ENCODE data around the gene FKBP1B. TPM values are rescaled to one million over a fixed set of nuclear protein-coding genes. Genes with fewer than 3 reads are reported as not detected.

FKBP1B gene
- polyA plus RNA-seq, 3 donors: 5.2 to 10.1 (median 7.2) TPM

DNA sequence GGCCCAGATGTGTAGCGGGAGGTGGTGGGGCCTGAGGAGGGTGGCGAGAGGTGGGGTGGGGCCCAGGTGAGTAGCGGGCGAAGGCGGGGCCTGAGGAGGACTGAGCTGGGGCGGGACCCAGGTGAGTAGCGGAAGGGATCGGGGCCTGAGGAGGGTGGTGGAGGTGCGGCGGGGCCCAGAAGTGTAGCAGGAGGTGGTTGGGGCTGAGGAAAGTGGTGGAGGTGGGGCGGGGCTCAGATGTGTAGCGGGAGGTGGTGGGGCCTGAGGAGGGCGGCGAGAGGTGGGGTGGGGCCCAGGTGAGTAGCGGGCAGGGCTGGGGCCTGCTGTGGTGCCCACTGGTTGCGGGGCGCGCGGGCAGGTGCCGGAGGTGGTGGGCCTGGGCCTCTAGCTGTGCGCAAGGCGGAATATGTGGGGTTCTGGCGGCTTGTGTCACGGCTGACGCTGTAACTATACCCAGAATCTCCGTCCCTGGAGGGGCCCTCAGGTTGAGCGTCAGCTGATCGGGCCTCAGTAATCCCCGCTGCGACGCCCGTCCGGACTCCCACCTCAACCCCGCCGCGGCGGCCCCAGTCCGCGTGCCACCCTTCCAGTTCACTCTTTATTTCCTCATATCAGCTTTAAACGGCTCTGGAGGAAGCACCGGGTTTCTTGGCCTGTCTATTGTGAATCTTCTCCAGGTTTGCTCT is 27.5 kb downstream of the FKBP1B start:
- Histone ChIP-seq H3K4me1 (ENCODE audit: control insufficient read depth in 1 of 2, insufficient read depth in 2 of 2, low read length in 2 of 2) (peaks cover 32 to 48% of the 10 kb centered on the region in 2 donors), H3K79me2 (ENCODE audit: insufficient read depth, low read length) (peaks cover 75% of the 10 kb centered on the region), H3K27ac (ENCODE audit: low read depth in 1 of 2, low read length in 2 of 2) (peak overlapping the region; percentile 67 to 89), H2AFZ (ENCODE audit: insufficient read depth, low read depth, low read length, poor library complexity, severe bottlenecking) (peak overlapping the region; percentile 91), H3K9ac (ENCODE audit: insufficient read depth, low read length, poor library complexity, severe bottlenecking) (peak overlapping the region; percentile 84), H4K20me1 (ENCODE audit: insufficient read depth, low read length) (peaks cover 3% of the 10 kb centered on the region), H3K4me2 (replicated peaks; ENCODE audit: extremely low read depth, low read length, poor library complexity, severe bottlenecking) (peak overlapping the region; percentile 95), H3K4me3 (replicated peaks in 1 of 3; ENCODE audit: low read depth in 2 of 3, low read length in 3 of 3) (peak overlapping the region; percentile 56 to 94 (median 86)), H3K9me3 (replicated peaks in 1 of 2; ENCODE audit: control insufficient read depth in 1 of 2, insufficient read depth in 1 of 2, low read length in 2 of 2) (no peaks in the 10 kb centered on the region), H3K36me3 (replicated peaks in 1 of 2; ENCODE audit: control insufficient read depth in 1 of 2, insufficient read depth in 2 of 2, low read length in 2 of 2) (peaks cover 16 to 41% of the 10 kb centered on the region in 2 donors), H3K27me3 (ENCODE audit: control insufficient read depth in 2 of 2, insufficient read depth in 2 of 2, low read length in 2 of 2) (no peaks in the 10 kb centered on the region)
- H3K36me3 Mint-ChIP-seq: peaks cover 20 to 31% of the 10 kb centered on the region in 2 donors
- peaks cover 0 to 3% (median 0%) of the 10 kb centered on the region in 7 donors for H3K9me3 Mint-ChIP-seq
- peaks cover 35% of the 10 kb centered on the region for H3K4me1 Mint-ChIP-seq
- no peaks in the 10 kb centered on the region for H3K27me3 Mint-ChIP-seq (ENCODE audit: low read depth in 3 of 3)
- peak overlapping the region; percentile 94 to 99 (median 98) for H3K27ac Mint-ChIP-seq
- H3K4me3 Mint-ChIP-seq: peak overlapping the region; percentile 95 to 100
- peak; percentile 27 to 43 (median 38) for DNase-seq
- TF ChIP-seq, protein P1, sequence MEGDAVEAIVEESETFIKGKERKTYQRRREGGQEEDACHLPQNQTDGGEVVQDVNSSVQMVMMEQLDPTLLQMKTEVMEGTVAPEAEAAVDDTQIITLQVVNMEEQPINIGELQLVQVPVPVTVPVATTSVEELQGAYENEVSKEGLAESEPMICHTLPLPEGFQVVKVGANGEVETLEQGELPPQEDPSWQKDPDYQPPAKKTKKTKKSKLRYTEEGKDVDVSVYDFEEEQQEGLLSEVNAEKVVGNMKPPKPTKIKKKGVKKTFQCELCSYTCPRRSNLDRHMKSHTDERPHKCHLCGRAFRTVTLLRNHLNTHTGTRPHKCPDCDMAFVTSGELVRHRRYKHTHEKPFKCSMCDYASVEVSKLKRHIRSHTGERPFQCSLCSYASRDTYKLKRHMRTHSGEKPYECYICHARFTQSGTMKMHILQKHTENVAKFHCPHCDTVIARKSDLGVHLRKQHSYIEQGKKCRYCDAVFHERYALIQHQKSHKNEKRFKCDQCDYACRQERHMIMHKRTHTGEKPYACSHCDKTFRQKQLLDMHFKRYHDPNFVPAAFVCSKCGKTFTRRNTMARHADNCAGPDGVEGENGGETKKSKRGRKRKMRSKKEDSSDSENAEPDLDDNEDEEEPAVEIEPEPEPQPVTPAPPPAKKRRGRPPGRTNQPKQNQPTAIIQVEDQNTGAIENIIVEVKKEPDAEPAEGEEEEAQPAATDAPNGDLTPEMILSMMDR (IDR thresholded peaks at IDR 0.05): no peak
- WGBS (ENCODE audit: insufficient coverage): under 1% methylated on average over 38 of the region's 41 CpGs
- intact Hi-C loops (cut with micrococcal nuclease): no loop called here

DNA sequence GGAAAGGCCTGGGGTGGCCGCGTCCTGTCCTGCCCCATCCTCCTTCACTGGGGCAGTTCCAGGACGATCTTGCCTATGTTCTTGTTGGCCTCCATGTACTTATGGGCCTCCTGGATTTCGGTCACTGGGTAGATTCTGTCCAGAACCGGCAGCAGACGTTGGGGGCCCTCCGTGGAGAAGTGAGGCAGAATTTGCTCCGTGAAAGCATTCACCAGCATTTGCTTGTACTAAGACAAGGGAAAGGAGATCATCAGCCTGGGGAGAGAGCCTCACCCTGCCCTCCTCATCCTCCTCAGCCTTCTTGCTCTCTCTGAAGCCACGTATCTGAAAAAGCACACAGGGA is 28.0 kb downstream of the FKBP1B start:
- TF ChIP-seq, protein P1 (IDR thresholded peaks at IDR 0.05): no peak
- H3K79me2 ChIP-seq (ENCODE audit: insufficient read depth, low read length): peaks cover 76% of the 10 kb centered on the region
- H3K9me3 ChIP-seq (replicated peaks in 1 of 2; ENCODE audit: control insufficient read depth in 1 of 2, insufficient read depth in 1 of 2, low read length in 2 of 2): no peaks in the 10 kb centered on the region
- Mint-ChIP-seq H3K4me3 (peak overlapping the region; percentile 95 to 100), H3K36me3 (peaks cover 20 to 31% of the 10 kb centered on the region in 2 donors), H3K27me3 (ENCODE audit: low read depth in 3 of 3) (no peaks in the 10 kb centered on the region), H3K4me1 (peaks cover 40% of the 10 kb centered on the region), H3K9me3 (peaks cover 0 to 3% (median 0%) of the 10 kb centered on the region in 7 donors), H3K27ac (peak overlapping the region; percentile 94 to 99 (median 98))
- no peak for DNase-seq
- peaks cover 38 to 53% of the 10 kb centered on the region in 2 donors for H3K4me1 ChIP-seq (ENCODE audit: control insufficient read depth in 1 of 2, insufficient read depth in 2 of 2, low read length in 2 of 2)
- peak overlapping the region; percentile 84 for H3K9ac ChIP-seq (ENCODE audit: insufficient read depth, low read length, poor library complexity, severe bottlenecking)
- 5% methylated on average over 3 of the region's 9 CpGs for WGBS (ENCODE audit: insufficient coverage)
- peak overlapping the region; percentile 95 for H3K4me2 ChIP-seq (replicated peaks; ENCODE audit: extremely low read depth, low read length, poor library complexity, severe bottlenecking)
- H4K20me1 ChIP-seq (ENCODE audit: insufficient read depth, low read length): no peaks in the 10 kb centered on the region
- H3K27me3 ChIP-seq (ENCODE audit: control insufficient read depth in 2 of 2, insufficient read depth in 2 of 2, low read length in 2 of 2): no peaks in the 10 kb centered on the region
- intact Hi-C loops (cut with micrococcal nuclease): no loop called here
- H3K4me3 ChIP-seq (replicated peaks in 1 of 3; ENCODE audit: low read depth in 2 of 3, low read length in 3 of 3): peak overlapping the region; percentile 56 to 94 (median 86)
- H2AFZ ChIP-seq (ENCODE audit: insufficient read depth, low read depth, low read length, poor library complexity, severe bottlenecking): peak overlapping the region; percentile 91
- H3K36me3 ChIP-seq (replicated peaks in 1 of 2; ENCODE audit: control insufficient read depth in 1 of 2, insufficient read depth in 2 of 2, low read length in 2 of 2): peaks cover 13 to 40% of the 10 kb centered on the region in 2 donors
- H3K27ac ChIP-seq (ENCODE audit: low read depth in 1 of 2, low read length in 2 of 2): peak overlapping the region; percentile 67 to 89

All from CD14-positive monocyte (primary cell).